ENCODE data around the gene SERPINA4.
"Not testable (repeated sequence)": the region's sequence is repeated elsewhere in the genome, so short reads cannot be mapped to it uniquely, and the experiment has no call there.

The SERPINA4 gene

DNA sequence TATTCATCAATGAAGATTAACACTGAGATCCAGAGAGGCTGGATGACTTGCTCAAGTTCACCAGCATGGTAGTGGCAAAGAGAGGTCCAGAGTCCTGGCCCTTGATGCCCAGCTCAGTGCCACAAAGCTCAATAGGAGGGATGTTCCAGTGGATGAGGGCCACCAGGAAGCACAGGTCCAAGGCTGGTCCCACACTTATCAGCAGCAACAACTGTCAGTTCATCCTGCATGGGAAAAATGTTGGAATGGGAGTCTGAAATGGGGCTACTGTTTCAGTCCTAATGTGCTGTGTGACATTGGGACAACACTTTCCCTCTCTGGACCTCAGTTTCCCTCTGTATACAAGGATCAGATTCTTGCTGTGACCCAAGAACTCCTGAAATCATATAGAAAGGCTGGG lies 31.2 kb downstream of the SERPINA4 start:
- no peak for DNase-seq (ENCODE audit: low read depth in 2 of 2)

DNA sequence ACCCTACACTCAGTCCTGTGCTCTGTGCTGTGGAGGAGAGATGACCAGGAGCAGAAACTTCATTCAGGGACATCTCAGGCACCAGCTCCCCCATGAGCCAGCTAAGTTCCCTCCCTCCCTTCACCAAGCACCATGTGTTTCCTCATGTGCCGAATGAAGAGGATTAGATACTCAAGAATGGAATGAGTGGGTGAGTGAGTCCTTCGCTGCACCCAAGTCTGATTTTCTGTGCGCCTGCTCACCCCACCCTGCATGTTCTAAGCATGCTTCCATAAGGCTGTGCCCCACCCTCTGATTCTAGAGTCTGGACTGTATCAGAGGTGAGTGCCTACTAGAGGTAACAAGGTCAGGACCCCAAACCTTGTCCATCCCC lies 32.1 kb downstream of the SERPINA4 start:
- no peak for DNase-seq (ENCODE audit: low read depth in 2 of 2)

DNA sequence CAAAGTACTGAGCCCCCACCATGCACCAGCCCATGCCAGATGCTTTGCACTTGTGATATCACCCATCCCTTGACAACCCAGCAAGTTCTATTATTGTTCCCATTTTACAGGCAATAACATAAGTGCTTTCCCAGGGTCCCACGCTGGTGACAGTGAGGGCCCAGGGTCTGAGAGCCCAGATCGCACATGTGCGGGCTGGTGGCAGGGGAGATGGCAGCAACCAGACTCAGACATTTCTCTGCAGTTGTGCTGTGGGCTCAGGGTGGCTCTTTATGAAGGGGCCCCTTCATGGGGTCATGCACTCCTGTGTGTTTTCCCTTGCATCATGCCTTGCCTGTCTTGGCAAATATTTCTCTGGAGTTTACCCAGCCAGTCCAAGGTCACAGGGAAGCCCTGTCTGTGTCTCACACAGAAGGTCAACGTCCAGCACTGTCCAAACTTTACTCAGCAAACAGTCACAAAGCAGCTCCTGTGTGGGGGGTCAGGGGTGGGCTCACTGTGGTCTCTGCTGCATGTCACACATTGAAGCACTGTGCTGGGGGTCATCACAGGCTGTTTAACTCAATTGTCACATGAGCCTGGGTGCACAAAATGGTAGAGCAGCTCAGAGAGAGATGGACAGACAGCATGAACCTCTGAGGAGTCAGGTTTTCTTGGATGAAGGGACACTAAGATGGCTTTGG lies 32.6 kb downstream of the SERPINA4 start:
- DNase-seq (ENCODE audit: low read depth in 2 of 2): no peak

DNA sequence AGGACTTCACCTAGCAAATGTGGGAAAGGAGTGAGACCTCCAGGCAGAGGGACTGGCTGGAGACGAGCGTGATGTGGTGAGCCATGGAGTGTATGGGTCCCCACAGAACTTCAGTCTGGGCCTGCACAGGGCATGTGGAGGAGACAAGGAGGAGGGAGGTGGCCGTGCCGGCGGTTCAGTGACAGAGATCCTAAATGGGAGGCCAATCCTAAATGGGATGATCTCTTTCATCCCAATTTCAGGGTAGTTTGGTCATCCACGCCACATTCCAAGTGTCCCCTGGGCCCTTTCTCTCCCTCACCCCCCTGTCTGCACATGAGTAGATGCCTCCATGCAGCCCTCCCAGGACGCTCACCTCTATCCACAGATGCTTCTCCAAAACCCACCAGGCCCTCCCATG lies 33.2 kb downstream of the SERPINA4 start:
- DNase-seq (ENCODE audit: low read depth in 2 of 2): no peak

DNA sequence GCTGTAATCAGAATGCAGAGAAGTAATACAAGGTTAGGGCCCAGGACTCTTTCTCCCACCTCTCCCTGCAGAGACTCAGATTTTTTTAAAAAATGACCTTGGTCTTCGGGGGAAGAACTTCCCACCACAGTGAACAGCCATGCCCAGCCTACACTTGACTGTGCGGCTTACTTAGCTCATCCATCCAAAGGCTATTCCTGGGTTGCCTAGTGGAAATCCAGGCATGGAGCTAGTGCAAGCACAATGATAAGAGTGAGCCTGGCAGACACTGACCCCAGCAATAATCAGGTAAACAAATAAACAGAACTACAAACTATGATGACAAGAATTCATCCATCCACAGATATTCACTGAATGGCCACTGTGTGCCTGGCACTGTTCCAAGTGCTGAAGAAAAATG lies 34.7 kb downstream of the SERPINA4 start:
- DNase-seq (ENCODE audit: low read depth in 2 of 2): no peak

DNA sequence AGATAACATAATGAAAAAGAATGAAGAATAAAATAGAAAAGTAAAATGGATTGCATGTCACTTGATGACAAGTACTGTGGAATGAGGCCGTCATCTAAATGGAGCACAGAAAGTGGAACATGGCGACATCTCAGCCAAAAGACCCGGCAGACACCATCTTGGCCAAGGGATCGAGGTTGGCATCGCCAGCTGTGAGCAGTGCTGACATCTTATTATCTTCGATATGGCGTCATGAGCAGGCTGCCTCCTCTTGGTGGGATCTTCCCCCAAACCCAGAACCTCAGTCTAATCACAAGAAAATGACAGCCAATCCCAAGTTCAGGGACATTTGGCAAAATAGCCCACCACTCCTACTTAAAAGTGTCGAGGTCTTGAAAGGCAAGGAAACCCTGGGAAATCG lies 35.1 kb downstream of the SERPINA4 start:
- DNase-seq (ENCODE audit: low read depth in 2 of 2): no peak

DNA sequence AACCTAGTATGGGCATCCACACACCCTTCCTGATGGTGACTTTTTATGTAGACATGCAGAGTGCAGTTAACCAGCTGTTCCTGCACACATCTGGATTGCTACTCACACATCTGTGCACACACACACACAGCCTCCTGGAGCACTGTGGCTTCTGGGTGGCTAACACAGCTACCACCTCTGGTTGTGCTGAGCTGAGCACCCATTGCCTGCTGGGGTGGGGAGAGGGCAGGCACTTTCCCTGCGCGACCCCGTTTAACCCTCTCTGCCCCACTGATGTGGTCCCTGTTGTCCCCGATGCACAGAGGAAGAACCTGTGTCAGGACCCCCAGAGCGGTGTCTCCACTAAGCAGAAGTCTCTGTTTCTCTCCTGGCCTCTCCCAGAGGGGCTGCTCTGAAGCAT lies 36.5 kb downstream of the SERPINA4 start:
- no peak for DNase-seq (ENCODE audit: low read depth in 2 of 2)

DNA sequence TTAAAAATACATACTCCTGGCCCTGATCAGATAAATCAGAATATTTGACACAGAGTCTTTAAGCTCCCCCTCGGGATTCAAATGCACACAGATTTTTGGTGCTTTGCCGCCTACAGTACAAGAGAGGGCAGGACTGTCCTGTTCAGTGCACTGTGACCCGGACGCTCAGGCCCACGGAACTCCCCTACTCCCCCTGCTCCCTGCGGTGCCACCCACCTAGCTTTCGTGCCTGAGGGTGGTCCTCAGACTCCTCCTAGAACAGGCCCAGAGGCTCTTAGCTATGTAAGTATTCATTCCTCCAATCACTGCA lies 37.2 kb downstream of the SERPINA4 start:
- no peak for DNase-seq (ENCODE audit: low read depth in 2 of 2)

DNA sequence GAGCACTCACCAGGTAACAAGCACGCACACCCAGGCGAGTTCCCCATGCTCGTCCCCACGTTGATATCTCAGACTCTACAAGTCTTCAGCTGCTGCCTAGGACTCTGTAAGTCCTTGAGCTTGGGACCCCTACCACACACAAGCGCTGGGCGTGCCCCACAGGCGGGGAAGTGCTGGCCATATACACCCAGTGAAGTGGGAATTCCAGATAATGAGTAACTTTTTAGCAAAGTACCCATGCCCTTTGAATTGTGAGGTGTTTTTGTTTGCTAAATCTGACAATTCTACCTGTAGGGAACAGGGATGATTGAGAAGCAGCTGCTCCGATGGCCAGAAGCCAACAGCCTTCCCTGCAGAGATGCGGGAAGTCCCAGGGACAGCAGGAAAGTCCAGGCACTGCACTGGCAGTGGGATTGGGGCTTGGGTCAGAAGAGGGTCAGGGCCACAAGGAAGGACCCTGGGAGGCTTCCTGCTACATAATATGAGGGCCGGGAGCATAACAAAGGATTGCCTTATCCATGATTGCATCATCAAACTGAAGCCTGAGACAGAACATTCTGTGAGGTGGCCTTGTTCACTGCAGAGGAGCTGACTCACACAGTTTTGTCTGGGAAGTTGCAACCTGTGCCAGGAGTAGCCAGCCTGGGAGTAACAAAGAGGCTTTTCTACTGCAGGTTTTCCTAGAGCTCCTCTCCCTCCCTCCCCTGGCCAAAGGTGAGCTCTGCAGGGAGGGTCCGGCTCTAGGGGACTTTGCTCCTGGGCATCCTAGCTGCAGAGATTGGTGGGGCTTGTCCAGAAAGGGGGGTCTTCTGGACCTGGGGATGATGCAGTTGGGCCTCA lies 37.8 kb downstream of the SERPINA4 start:
- DNase-seq (ENCODE audit: low read depth in 2 of 2): no peak

DNA sequence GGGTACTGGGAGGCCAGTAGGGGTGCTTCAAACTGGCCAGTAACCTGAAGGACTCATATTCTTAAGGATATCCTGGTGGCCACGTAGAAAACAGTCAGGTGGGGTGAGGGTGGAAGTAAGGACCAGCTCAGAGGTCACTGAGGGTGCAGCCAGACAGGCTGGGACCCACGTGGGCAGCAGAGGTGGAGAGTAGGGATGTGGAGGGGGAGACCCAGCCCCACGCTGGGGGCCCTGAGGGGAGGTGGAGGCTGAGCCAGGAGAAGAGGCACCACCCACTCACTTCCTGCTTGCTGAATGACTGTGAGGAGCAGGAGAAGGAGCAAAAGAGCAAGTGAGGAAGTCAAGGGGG lies 38.4 kb downstream of the SERPINA4 start:
- DNase-seq (ENCODE audit: low read depth in 2 of 2): no peak

DNA sequence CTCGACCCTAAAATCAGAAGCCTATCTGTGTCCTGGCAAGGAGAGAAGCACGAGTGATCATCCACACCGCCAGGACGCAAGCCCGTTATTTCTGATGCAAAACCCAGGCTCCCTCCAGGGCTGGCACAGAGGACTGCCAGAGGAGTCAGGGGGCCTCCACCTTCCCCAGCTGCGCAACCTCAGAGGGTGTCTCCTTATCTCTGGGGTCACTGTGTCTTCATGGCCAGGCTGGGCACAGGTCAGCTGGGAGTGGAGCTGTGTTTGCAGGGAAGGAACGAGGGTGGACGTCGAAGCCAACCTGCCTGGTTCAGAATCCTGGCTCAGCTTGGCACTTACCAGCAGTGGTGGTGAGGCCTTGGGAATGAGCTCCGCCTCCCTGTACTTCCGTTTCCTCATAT lies 38.9 kb downstream of the SERPINA4 start:
- no peak for DNase-seq (ENCODE audit: low read depth in 2 of 2)

DNA sequence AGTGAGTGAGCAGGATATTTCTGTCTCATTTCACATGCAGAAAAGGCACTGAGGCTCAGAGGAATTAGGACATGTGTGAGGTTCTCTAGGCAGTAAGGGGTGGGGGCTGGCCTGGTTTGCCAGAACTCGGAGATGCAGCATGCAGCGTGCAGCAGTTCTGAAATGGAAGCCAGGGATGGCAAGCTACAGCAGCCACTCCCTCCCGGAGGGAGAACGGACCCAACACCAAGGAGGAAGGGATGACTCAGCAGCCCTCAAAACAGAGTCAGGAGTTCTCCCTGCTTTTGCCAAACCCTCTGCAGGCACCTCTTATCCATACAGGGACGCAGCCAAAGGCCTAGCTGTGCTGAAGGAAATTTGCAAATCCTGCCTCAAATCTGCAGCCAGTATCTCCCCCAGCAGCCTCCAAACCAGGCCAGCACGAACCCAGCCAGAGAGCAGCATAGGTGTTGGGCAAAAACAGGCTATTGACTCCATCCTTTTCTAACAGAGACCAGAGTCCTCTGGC lies 40.7 kb downstream of the SERPINA4 start:
- DNase-seq (ENCODE audit: low read depth in 2 of 2): no peak

DNA sequence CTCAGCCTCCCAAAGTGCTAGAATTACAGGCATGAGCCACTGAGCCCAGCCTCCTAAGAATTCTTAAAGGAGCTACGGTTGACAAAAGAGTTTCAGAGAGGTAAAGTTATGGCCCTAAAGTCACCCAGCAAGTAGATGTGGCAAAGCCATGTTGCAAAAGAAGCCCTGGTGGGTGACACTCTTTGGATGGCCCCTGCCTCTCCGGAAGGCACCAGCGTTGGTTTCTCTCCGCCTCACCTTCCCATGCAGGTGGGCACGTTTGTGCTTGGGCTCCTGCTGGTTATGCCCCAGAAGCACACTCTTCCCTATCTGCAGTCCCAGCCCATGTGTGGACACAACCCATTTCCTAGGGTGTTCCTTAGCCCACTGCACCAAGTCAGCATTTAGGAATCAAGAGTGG lies 41.5 kb downstream of the SERPINA4 start:
- DNase-seq (ENCODE audit: low read depth in 2 of 2): no peak

DNA sequence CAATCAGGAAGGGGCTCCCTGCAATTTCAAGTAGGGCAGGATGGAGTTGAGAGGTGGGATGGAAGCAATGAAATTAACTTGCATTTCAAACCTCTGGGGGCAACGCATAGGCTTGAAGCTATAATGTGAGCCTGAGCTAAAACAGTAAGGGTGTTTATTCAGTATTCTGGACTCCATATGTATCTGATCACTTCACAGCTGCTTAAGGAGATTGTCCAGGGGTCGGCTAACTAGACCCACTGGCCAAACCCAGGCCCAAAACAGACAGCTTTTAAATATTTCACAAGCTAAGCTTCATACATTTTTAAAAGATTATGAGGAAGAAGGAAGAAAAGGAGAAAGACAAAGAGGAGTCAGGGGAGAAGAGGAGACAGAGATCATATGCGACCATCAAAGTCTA lies 44.1 kb downstream of the SERPINA4 start:
- no peak for DNase-seq (ENCODE audit: low read depth in 2 of 2)

DNA sequence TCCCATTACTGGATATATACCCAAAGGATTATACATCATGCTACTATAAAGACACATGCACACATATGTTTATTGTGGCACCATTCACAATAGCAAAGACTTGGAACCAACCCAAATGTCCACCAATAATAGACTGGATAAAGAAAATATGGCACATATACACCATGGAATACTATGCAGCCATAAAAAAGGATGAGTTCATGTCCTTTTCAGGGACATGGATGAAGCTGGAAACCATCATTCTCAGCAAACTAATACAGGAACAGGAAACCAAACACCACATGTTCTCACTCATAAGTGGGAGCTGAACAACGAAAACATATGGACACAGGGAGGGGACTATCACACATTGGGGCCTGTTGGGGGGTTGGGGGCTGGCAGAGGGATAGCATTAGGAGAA lies 47.7 kb downstream of the SERPINA4 start:
- not testable (repeated sequence) for DNase-seq (ENCODE audit: low read depth in 2 of 2)

DNA sequence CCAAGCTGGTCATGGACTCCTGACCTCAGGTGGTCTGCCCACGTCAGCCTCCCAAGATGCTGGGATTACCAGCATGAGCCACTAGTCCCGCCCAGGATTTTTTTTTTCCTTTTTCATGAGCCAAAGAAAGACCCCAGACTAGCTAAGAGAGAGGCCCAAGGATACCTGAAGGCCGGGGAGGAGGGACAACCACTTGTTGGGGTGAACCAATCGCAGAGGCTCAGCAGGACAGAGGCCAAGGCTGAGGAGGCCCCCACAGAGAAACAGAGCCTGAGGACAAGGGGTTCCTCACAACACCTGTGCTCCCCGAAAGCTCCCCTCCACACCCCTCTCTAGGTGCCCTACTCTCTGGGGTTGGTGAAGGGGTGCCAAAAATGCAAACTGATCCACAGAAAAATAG lies 49.9 kb downstream of the SERPINA4 start:
- DNase-seq (ENCODE audit: low read depth in 2 of 2): no peak

DNA sequence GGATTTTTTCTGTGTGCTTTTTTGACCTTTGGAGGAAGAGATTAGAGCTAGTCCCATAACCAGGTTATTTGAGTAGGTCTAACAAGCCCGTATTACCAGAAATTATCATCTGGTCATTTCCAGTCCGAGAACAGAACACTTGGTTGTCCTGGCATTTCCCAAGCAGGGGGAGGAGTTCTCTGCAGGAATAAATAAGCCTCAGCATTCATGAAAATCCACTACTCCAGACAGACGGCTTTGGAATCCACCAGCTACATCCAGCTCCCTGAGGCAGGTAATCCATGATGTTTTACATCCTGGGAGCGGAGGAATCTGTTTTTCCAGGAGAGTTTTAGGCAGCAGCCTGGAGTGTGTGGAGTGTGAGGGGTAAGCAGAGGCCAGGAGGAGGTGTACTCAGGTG lies 50.9 kb downstream of the SERPINA4 start, which contains the start of gene SERPINA3:
Gene SERPINA3, plus strand, starts transcription at position 218 of the 400 bp plus-strand sequence. CDS start 2,051 bp downstream, outside the sequence.
- no peak for DNase-seq (ENCODE audit: low read depth in 2 of 2)

DNA sequence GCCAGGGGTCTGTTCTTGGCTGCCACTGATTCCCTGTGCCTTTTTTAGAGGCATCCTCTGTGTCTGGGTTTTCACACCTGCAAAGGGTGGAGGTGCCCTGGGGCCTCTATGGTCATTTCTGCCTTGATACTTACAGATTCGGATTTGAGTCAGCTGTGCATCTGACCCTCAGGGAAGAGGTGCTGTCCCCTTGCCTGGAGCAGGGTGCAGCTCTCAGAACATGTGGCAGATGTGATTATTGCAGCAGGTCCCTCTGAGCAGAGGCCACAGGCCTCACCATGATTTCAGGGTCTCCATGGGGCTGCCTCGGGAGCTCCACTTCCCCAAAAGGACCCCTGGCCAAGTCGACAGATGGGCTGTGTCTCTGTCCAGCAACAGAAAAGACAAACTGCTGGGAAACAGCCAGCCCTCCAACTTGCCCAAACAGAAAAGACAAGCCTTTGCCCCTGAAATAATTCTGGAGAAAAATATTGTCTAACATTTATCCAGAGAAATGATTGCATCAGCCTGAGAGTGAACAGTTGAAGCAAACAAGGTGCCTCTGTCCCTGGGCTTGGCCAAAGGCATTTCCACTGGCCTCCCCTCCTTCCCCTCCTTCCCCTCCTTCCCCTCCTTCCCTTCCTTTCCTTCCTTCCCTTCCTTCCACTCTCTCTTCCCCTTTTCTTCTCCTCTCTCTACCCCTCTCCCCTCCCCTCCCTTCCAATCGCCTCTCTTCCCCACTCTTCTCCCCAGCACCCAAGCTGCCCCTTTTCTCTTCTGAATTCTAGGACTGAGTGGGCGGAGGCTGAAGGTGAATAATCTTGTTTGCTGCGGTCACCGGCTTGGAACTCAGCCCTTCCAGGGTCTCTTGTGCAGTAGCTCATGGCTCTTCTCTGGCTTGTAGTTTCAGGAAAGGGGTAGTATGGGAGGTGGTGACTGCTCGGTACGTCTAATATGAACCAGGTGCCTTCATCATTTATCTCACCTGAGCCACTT lies 51.6 kb downstream of the SERPINA4 start:
- DNase-seq (ENCODE audit: low read depth in 2 of 2): no peak

DNA sequence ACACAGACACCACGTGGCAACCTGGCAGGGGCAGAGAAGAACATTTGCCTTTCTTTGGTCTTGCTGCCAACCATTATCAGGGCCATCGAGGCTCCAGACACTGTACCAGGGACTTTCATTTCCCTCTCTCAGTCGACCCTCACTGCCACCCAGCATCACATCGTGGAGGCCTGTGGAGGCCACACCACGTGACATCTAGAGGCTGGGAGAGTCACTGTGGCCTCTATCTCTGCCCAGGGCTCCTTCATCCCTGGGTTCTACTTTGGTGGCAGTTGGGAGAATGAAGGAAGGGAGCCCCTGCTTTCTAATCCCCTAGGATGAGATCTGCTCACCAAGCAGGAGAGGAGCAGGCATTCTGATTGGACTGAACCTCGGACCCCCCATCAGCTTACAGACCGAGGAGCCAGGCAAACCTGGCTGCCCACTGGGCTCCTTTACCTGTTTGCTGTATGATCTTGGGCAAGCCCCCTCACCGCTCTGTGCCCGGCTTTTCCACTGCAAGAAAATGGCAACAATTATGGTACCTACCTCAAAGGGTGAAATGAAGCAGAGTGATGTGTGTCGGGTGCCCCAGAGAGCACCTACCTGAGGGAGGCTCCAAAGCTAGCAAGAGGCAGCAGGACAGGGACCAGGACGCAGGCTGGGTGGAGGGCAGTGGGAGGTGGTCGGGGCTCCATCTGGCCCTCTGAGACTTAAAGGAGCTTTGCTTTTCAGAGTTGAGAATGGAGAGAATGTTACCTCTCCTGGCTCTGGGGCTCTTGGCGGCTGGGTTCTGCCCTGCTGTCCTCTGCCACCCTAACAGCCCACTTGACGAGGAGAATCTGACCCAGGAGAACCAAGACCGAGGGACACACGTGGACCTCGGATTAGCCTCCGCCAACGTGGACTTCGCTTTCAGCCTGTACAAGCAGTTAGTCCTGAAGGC lies 52.7 kb downstream of the SERPINA4 start:
- no peak for DNase-seq (ENCODE audit: low read depth in 2 of 2)

DNA sequence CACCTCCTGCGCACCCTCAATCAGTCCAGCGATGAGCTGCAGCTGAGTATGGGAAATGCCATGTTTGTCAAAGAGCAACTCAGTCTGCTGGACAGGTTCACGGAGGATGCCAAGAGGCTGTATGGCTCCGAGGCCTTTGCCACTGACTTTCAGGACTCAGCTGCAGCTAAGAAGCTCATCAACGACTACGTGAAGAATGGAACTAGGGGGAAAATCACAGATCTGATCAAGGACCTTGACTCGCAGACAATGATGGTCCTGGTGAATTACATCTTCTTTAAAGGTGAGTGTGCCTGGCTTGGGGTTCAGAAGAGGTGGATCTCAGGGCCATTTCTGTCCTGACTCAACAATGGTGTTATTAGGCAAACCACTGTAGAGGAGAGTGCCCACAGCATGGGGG lies 53.6 kb downstream of the SERPINA4 start:
- no peak for DNase-seq (ENCODE audit: low read depth in 2 of 2)

DNA sequence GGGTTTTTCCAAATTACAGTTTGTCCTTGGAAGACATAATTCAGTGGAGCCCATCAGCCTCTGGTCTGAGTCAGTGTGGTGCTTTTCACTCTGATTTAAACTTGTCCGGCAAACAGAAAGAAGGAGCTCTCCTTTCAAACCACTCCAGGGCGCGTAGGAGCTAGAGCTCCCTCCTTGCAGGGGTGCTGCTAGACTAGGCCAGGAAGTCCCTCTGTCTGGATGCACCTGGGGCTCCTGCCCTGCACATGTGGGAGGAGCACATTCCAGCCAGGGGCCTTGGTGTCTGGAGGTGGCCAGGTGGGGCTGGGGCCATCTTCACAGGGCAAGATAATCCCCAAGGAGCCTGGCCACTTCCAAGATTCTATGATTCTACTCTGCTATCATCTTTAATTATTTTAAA lies 54.0 kb downstream of the SERPINA4 start:
- DNase-seq (ENCODE audit: low read depth in 2 of 2): no peak

Data from stimulated activated CD8-positive, alpha-beta memory T cell treated with anti-CD3 and anti-CD28 coated beads, Interleukin-7, amount 100 ng/mL, for 1 hour (primary cell).